Stimulated activated CD4-positive, alpha-beta T cell treated with anti-CD3 and anti-CD28 coated beads, Interleukin-12 subunit alpha, Interleukin-12 subunit beta, amount 100 ng/mL, for 24 hours (primary cell): Measurements from ENCODE around the gene STYXL2.
A peak's percentile ranks its signal among the peaks of the same experiment; 100 is the strongest.

Source experiments
- DNase-seq, 2 experiments: peaks; one replicate each; pipeline ENCODE4 v3.0.0-alpha.2; 2020; ENCODE audit warnings: low read depth in 2 of 2

STYXL2 gene

GRCh38 chr1:167110586-167110985 is 16.7 kb downstream of the STYXL2 start:
- DNase-seq, result no peak

GRCh38 chr1:167111868-167112709 is 18.2 kb downstream of the STYXL2 start:
- no peak for DNase-seq

- no peak for DNase-seq
Measured at GRCh38 chr1:167114725-167115124, 20.9 kb downstream of the STYXL2 start.

GRCh38 chr1:167115655-167116054 is 21.8 kb downstream of the STYXL2 start:
- no peak for DNase-seq

GRCh38 chr1:167116174-167116573 is 22.3 kb downstream of the STYXL2 start:
- no peak for DNase-seq

GRCh38 chr1:167117225-167117624 is 23.4 kb downstream of the STYXL2 start:
- DNase-seq, result no peak

- DNase-seq, result no peak
Measured at GRCh38 chr1:167118188-167118587, 24.3 kb downstream of the STYXL2 start.

- DNase-seq, result no peak
Measured at GRCh38 chr1:167119696-167120095, 25.8 kb downstream of the STYXL2 start.

- DNase-seq, result no peak
Measured at GRCh38 chr1:167120899-167121298, 27.0 kb downstream of the STYXL2 start.

- peak in 1 of 2 experiments; percentile 33 for DNase-seq
Measured at GRCh38 chr1:167121375-167122120, 27.7 kb downstream of the STYXL2 start.

GRCh38 chr1:167122121-167122480 is 28.2 kb downstream of the STYXL2 start:
- no peak for DNase-seq

GRCh38 chr1:167122568-167122967 is 28.7 kb downstream of the STYXL2 start:
- no peak for DNase-seq

GRCh38 chr1:167126317-167126716 is 32.4 kb downstream of the STYXL2 start:
- DNase-seq, result no peak

- no peak for DNase-seq
Measured at GRCh38 chr1:167126811-167127210, 32.9 kb downstream of the STYXL2 start.

- DNase-seq, result no peak
Measured at GRCh38 chr1:167127236-167127635, 33.4 kb downstream of the STYXL2 start.

- no peak for DNase-seq
Measured at GRCh38 chr1:167127661-167128060, 33.8 kb downstream of the STYXL2 start.

GRCh38 chr1:167128261-167129227 is 34.7 kb downstream of the STYXL2 start:
- no peak for DNase-seq

- DNase-seq, result no peak
Measured at GRCh38 chr1:167130829-167131510, 37.1 kb downstream of the STYXL2 start.

GRCh38 chr1:167132301-167133010 is 38.6 kb downstream of the STYXL2 start:
- no peak for DNase-seq

- DNase-seq, result no peak
Measured at GRCh38 chr1:167135281-167135840, 41.5 kb downstream of the STYXL2 start.
